ENCODE measurements around the gene HOXD13. TPM values are rescaled to one million over a fixed set of nuclear protein-coding genes. Genes with fewer than 3 reads are reported as not detected.

Gene HOXD13
- total RNA-seq (2022) (not detected in 2 replicates), Bru-seq, nascent RNA (percentile 10 among the genes with signal in this experiment), BruChase-seq, experiment 1, labeled RNA remaining after a 6-hour chase (not detected), BruChase-seq, experiment 2, labeled RNA remaining after a 2-hour chase (percentile 14 among the genes with signal in this experiment)
- long read RNA-seq = 0 reads

- Mint-ChIP-seq H3K27ac (ENCODE audit: unreplicated experiment) (no peak within 1 kb of the TSS), H3K9me3 (ENCODE audit: low read depth, unreplicated experiment) (no peaks in the 10 kb centered on the region), H3K4me1 (ENCODE audit: low read depth, unreplicated experiment) (peaks cover 1% of the 10 kb centered on the region), H3K36me3 (ENCODE audit: insufficient read depth, unreplicated experiment) (peaks cover 12% of the 10 kb centered on the region), H3K27me3 (ENCODE audit: unreplicated experiment) (peaks cover 49% of the 10 kb centered on the region), H3K4me3 (ENCODE audit: low read depth, unreplicated experiment) (no peak within 1 kb of the TSS)
- intact Hi-C loops (cut with micrococcal nuclease; ENCODE audit: unreplicated experiment) = no loop called here
- no TSS peak for BruUV-seq (replicated peaks)
- TF ChIP-seq CTCF (IDR thresholded peaks at IDR 0.05; ENCODE audit: unreplicated experiment) = no peak
- CTCF ChIA-PET = no interaction called here
- DNase-seq = no peak
Measured at GRCh38 chr2:176092270-176093144, at the start of gene HOXD13. HOXD13 (plus strand) TSS chr2:176092721; CDS start chr2:176092891, 170 bp downstream.

GRCh38 chr2:176056406-176056805 is 36.1 kb upstream of the HOXD13 start:
- BruUV-seq (replicated peaks) = no TSS peak
- no peak for TF ChIP-seq CTCF (IDR thresholded peaks at IDR 0.05; ENCODE audit: unreplicated experiment)
- Mint-ChIP-seq H3K9me3 (ENCODE audit: low read depth, unreplicated experiment) (no peaks in the 10 kb centered on the region), H3K27ac (ENCODE audit: unreplicated experiment) (no peak overlapping the region), H3K4me1 (ENCODE audit: low read depth, unreplicated experiment) (no peaks in the 10 kb centered on the region), H3K36me3 (ENCODE audit: insufficient read depth, unreplicated experiment) (no peaks in the 10 kb centered on the region), H3K27me3 (ENCODE audit: unreplicated experiment) (no peaks in the 10 kb centered on the region), H3K4me3 (ENCODE audit: low read depth, unreplicated experiment) (no peak overlapping the region)
- intact Hi-C loops (cut with micrococcal nuclease; ENCODE audit: unreplicated experiment) = no loop called here
- DNase-seq = no peak
- CTCF ChIA-PET = no interaction called here

- Mint-ChIP-seq H3K27me3 (ENCODE audit: unreplicated experiment) (no peaks in the 10 kb centered on the region), H3K4me3 (ENCODE audit: low read depth, unreplicated experiment) (no peak overlapping the region), H3K27ac (ENCODE audit: unreplicated experiment) (no peak overlapping the region), H3K4me1 (ENCODE audit: low read depth, unreplicated experiment) (no peaks in the 10 kb centered on the region), H3K9me3 (ENCODE audit: low read depth, unreplicated experiment) (peaks cover 3% of the 10 kb centered on the region), H3K36me3 (ENCODE audit: insufficient read depth, unreplicated experiment) (no peaks in the 10 kb centered on the region)
- intact Hi-C loops (cut with micrococcal nuclease; ENCODE audit: unreplicated experiment) = no loop called here
- BruUV-seq (replicated peaks) = no TSS peak
- TF ChIP-seq CTCF (IDR thresholded peaks at IDR 0.05; ENCODE audit: unreplicated experiment) = no peak
- no peak for DNase-seq
- CTCF ChIA-PET = no interaction called here
Measured at GRCh38 chr2:176063958-176064357, 28.6 kb upstream of the HOXD13 start.

- BruUV-seq (replicated peaks) = no TSS peak
- CTCF ChIA-PET = no interaction called here
- TF ChIP-seq CTCF (IDR thresholded peaks at IDR 0.05; ENCODE audit: unreplicated experiment) = no peak
- Mint-ChIP-seq H3K9me3 (ENCODE audit: low read depth, unreplicated experiment) (peaks cover 3% of the 10 kb centered on the region), H3K4me3 (ENCODE audit: low read depth, unreplicated experiment) (no peak overlapping the region), H3K4me1 (ENCODE audit: low read depth, unreplicated experiment) (no peaks in the 10 kb centered on the region), H3K27me3 (ENCODE audit: unreplicated experiment) (no peaks in the 10 kb centered on the region), H3K27ac (ENCODE audit: unreplicated experiment) (no peak overlapping the region), H3K36me3 (ENCODE audit: insufficient read depth, unreplicated experiment) (no peaks in the 10 kb centered on the region)
- intact Hi-C loops (cut with micrococcal nuclease; ENCODE audit: unreplicated experiment) = no loop called here
- DNase-seq = no peak
Measured at GRCh38 chr2:176066645-176067588, 25.6 kb upstream of the HOXD13 start.
